ENCODE measurements around the gene MAML2.

Gene MAML2

GRCh38 chr11:96194581-96195374 lies 148.2 kb downstream of the MAML2 start:
- TF ChIP-seq POLR2AphosphoS5 (IDR thresholded peaks at IDR 0.05; ENCODE audit: low read depth) (no peak), CTCF (IDR thresholded peaks at IDR 0.05; ENCODE audit: insufficient read depth, low read length) (no peak), GABPA (IDR thresholded peaks at IDR 0.05; ENCODE audit: low read depth) (no peak), SPI1 (IDR thresholded peaks at IDR 0.05; ENCODE audit: borderline replicate concordance, low read depth) (no peak), REST (IDR thresholded peaks at IDR 0.05; ENCODE audit: insufficient replicate concordance, low read depth) (no peak)
- Histone ChIP-seq H3K27me3 (ENCODE audit: insufficient read depth, poor library complexity, severe bottlenecking) (no peaks in the 10 kb centered on the region), H3K4me3 (replicated peaks; ENCODE audit: insufficient read depth, low read length) (no peak overlapping the region), H3K27ac (replicated peaks) (no peak overlapping the region)
- DNase-seq (ENCODE audit: low read depth in 1 of 2, low spot score in 1 of 2): no peak

GRCh38 chr11:96193745-96194443 lies 149.1 kb downstream of the MAML2 start:
- no peak overlapping the region for H3K27ac ChIP-seq (replicated peaks)
- DNase-seq (ENCODE audit: low read depth in 1 of 2, low spot score in 1 of 2): no peak
- TF ChIP-seq CTCF (IDR thresholded peaks at IDR 0.05; ENCODE audit: insufficient read depth, low read length) (no peak), SPI1 (IDR thresholded peaks at IDR 0.05; ENCODE audit: borderline replicate concordance, low read depth) (no peak), GABPA (IDR thresholded peaks at IDR 0.05; ENCODE audit: low read depth) (no peak), REST (IDR thresholded peaks at IDR 0.05; ENCODE audit: insufficient replicate concordance, low read depth) (no peak), POLR2AphosphoS5 (IDR thresholded peaks at IDR 0.05; ENCODE audit: low read depth) (no peak)
- H3K27me3 ChIP-seq (ENCODE audit: insufficient read depth, poor library complexity, severe bottlenecking): no peaks in the 10 kb centered on the region
- H3K4me3 ChIP-seq (replicated peaks; ENCODE audit: insufficient read depth, low read length): no peak overlapping the region

GRCh38 chr11:96191752-96192151 lies 151.2 kb downstream of the MAML2 start:
- DNase-seq (ENCODE audit: low read depth in 1 of 2, low spot score in 1 of 2): no peak
- no peak overlapping the region for H3K4me3 ChIP-seq (replicated peaks; ENCODE audit: insufficient read depth, low read length)
- no peaks in the 10 kb centered on the region for H3K27me3 ChIP-seq (ENCODE audit: insufficient read depth, poor library complexity, severe bottlenecking)
- no peak for TF ChIP-seq CTCF (IDR thresholded peaks at IDR 0.05; ENCODE audit: insufficient read depth, low read length)
- TF ChIP-seq SPI1 (IDR thresholded peaks at IDR 0.05; ENCODE audit: borderline replicate concordance, low read depth): no peak
- no peak for TF ChIP-seq POLR2AphosphoS5 (IDR thresholded peaks at IDR 0.05; ENCODE audit: low read depth)
- TF ChIP-seq REST (IDR thresholded peaks at IDR 0.05; ENCODE audit: insufficient replicate concordance, low read depth): no peak
- no peak for TF ChIP-seq GABPA (IDR thresholded peaks at IDR 0.05; ENCODE audit: low read depth)
- no peak overlapping the region for H3K27ac ChIP-seq (replicated peaks)

Measured in HL-60 (cell line).